Lung (tissue), 12 donors: ENCODE results near the gene ARRDC1. TPM values are rescaled to one million over a fixed set of nuclear protein-coding genes. Genes with fewer than 3 reads are reported as not detected.

ENCODE experiments used
- ATAC-seq: fragments of 200-7000 bp; cut with Tn5 transposase; one replicate; pipeline ENCODE4 v1.9.1; 2020; ENCODE audit warnings: moderate number of reproducible peaks; ENCODE audit not compliant: insufficient read depth, low FRiP score
- DNase-seq, 3 donors: peaks; one replicate each; pipeline ENCODE4 v3.0.0-alpha.2; 2013 to 2017
- H3K27ac ChIP-seq, 2 donors: one replicate each; pipeline ENCODE4 v1.5.1; 2013; ENCODE audit warnings: mild to moderate bottlenecking in 2 of 2, moderate library complexity in 2 of 2, control low read depth in 1 of 2, inconsistent platforms in 1 of 2, low read depth in 1 of 2, low read length in 1 of 2
- H3K27me3 ChIP-seq, 3 donors: one replicate each; pipeline ENCODE4 v1.5.1; 2013; ENCODE audit warnings: low read length in 2 of 3; ENCODE audit not compliant: control insufficient read depth in 3 of 3, insufficient read depth in 3 of 3
- H3K36me3 ChIP-seq, 4 donors: one replicate each; pipeline ENCODE4 v1.5.1; 2013; ENCODE audit warnings: low read length in 4 of 4, mild to moderate bottlenecking in 1 of 4, moderate library complexity in 1 of 4; ENCODE audit not compliant: control insufficient read depth in 4 of 4, insufficient read depth in 4 of 4
- H3K4me1 ChIP-seq, 5 donors: one replicate each; pipeline ENCODE4 v1.5.1; 2013; ENCODE audit warnings: low read length in 5 of 5, mild to moderate bottlenecking in 2 of 5, moderate library complexity in 1 of 5; ENCODE audit not compliant: control insufficient read depth in 5 of 5, insufficient read depth in 5 of 5
- H3K4me3 ChIP-seq: one replicate; pipeline ENCODE4 v1.5.1; 2013; ENCODE audit warnings: mild to moderate bottlenecking, control low read depth, moderate library complexity
- H3K9ac ChIP-seq, 2 donors: one replicate each; pipeline ENCODE4 v1.5.1; 2013; ENCODE audit warnings: low read length in 2 of 2, control low read depth in 1 of 2; ENCODE audit not compliant: insufficient read depth in 1 of 2
- H3K9me3 ChIP-seq, 4 donors: one replicate each; pipeline ENCODE4 v1.5.1; 2013; ENCODE audit warnings: low read length in 3 of 4, mild to moderate bottlenecking in 1 of 4, moderate library complexity in 1 of 4; ENCODE audit not compliant: control insufficient read depth in 4 of 4, insufficient read depth in 3 of 4
- WGBS, 2 donors: extraction: QIAGEN DNeasy Blood & Tissue Kit; methylation state at CpG; one replicate each; pipeline ENCODE4 v1.1.7; 2013; 5-methylcytosine and 5-hydroxymethylcytosine counted together
- polyA plus RNA-seq, 2 donors: library from polyadenylated mRNA; stranded (reverse); fragments of 200-250 nt; gene quantifications; one replicate each; pipeline ENCODE4 v1.2.1, GENCODE V29; 2013
- total RNA-seq, 2 donors: library from RNA; depleted of rRNA in 1 of 2; stranded (reverse); fragments of >200 nt in 1 of 2; gene quantifications; one replicate each; pipeline ENCODE4 v1.2.1, GENCODE V29; 2014 to 2021
- TF ChIP-seq, protein P1 (sequence below): IDR thresholded peaks from 2 replicates; pipeline ENCODE4 v1.5.1; 2012; ENCODE audit warnings: mild to moderate bottlenecking; ENCODE audit errors: control extremely low read depth, extremely low read depth
- donor health status: control.
- donor health status: control.
- donor health status: Bipolar disorder and iron deficiency.
- donor health status: healthy.
- donor health status: DM: yes; HTN: yes; CAD: no.

Gene ARRDC1
- total and polyA plus RNA-seq, 4 donors, result 57.4 to 137 (median 94.6) TPM

DNA sequence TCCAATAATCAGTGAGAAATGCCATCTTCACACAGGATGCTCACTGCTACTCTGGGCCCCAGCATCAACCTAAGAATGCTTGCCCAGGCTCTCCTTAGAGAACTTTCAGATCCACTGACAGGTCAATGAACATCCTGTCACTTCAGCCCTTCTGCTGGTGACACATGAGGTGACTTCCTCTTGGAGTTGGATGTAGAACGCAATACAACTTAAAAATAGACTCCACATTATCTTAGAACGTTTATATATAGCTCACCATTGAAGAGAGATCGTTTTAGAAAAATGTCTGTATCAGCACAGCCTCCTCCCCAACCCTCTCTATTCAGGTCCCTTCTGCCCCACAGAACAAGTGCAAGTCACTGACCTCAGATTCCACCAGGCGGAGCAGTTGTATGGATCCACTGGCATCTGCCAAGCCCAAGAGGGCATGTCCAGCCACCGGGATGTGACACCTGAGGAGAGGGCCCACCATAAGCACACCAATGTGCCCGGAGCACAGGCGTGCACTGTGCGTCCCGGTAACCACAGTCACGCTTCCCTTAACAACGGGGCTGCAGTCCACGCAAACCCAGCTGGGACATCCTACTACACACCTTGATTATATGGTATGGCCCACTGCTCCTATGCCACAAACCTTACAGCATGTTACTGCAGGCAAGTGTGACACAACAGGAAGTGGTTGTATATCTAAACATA lies 29.6 kb upstream of the ARRDC1 start:
- no peaks in the 10 kb centered on the region for H3K27me3 ChIP-seq
- H3K27ac ChIP-seq, result no peak overlapping the region
- ATAC-seq (no peak), DNase-seq (no peak)
- H3K4me1 ChIP-seq, result peaks cover 6 to 9% (median 9%) of the 10 kb centered on the region in 5 donors
- H3K9ac ChIP-seq, result no peak overlapping the region
- H3K36me3 ChIP-seq, result peaks cover 0 to 28% (median 21%) of the 10 kb centered on the region in 4 donors
- no peaks in the 10 kb centered on the region for H3K9me3 ChIP-seq
- no peak overlapping the region for H3K4me3 ChIP-seq
- TF ChIP-seq, protein P1, sequence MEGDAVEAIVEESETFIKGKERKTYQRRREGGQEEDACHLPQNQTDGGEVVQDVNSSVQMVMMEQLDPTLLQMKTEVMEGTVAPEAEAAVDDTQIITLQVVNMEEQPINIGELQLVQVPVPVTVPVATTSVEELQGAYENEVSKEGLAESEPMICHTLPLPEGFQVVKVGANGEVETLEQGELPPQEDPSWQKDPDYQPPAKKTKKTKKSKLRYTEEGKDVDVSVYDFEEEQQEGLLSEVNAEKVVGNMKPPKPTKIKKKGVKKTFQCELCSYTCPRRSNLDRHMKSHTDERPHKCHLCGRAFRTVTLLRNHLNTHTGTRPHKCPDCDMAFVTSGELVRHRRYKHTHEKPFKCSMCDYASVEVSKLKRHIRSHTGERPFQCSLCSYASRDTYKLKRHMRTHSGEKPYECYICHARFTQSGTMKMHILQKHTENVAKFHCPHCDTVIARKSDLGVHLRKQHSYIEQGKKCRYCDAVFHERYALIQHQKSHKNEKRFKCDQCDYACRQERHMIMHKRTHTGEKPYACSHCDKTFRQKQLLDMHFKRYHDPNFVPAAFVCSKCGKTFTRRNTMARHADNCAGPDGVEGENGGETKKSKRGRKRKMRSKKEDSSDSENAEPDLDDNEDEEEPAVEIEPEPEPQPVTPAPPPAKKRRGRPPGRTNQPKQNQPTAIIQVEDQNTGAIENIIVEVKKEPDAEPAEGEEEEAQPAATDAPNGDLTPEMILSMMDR, result no peak
- WGBS, 2 donors, result 76 to 78% methylated on average over 12 of the region's 12 CpGs

DNA sequence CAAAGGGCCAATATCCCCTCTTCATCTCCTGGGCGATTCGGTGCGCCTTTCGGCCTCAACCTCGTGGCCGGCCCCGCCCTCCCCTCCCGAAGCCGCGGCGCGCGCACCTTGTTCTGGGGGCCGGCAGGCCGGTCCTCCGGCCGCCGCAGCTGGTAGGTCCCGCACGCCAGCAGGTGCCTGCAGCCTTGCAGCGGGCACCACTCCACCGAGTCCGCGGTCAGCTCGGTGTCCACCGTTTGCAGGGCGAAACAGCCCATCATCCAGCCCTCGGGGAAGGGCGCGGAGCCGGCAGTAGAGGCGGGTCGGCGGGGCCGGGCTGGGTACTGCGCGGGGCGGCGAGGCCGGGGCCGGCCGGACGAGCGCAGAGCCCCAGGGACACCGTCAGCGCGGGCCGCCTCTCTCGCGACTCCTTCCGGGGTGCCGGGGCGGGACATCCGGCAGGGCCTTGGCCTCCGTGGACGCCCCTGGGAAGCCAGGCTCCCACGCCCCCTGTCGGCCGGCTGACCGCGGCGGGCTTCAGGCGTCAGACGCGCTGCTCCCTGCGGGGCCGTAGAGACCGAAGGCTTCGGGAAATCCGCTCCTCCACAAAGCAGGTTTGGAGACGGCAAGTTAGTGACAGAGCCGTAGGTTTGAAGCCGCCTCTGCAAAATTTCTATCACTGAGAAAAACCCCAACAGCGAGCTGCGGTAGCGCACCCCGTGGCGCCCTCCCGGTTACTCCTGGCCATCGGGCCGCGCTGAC lies 26.8 kb upstream of the ARRDC1 start, which contains the start of gene DPH7:
Gene DPH7, minus strand, starts transcription at position 408 of the 741 bp plus-strand sequence. Its CDS starts 148 bp downstream, at position 260.
- TF ChIP-seq, protein P1, result peak; percentile 93
- DNase-seq, result peak; percentile 92 to 95 (median 93)
- Histone ChIP-seq H3K27me3 (no peaks in the 10 kb centered on the region), H3K4me1 (peaks cover 6 to 9% (median 9%) of the 10 kb centered on the region in 5 donors), H3K9me3 (no peaks in the 10 kb centered on the region), H3K36me3 (peaks cover 0 to 37% (median 16%) of the 10 kb centered on the region in 4 donors), H3K9ac (peak within 1 kb of the TSS; percentile 46 to 67), H3K4me3 (peak within 1 kb of the TSS; percentile 97), H3K27ac (peak within 1 kb of the TSS; percentile 86 to 88)
- WGBS, 2 donors, result 3 to 5% methylated on average over 59 to 82 of the region's 82 CpGs
- peak; percentile 97 for ATAC-seq

DNA sequence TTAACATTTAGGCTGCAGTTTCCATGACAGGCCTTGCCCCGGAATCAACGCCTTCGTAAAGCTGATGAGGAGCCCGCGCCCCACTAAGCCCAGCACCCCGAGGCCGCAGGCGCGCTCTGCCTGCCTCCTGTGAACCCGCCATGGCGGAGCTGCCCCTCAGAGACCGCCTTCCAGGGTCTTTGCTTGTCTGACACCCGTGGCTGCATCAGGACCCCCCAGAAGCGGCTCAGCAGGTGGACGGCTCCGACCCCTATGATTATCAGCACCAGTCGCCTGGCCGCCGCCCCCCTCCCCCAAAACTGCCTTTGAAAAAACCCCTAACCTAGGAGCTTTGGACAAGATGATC lies 26.3 kb upstream of the ARRDC1 start:
- 46 to 60% methylated on average over 19 of the region's 19 CpGs for WGBS, 2 donors
- no peaks in the 10 kb centered on the region for H3K27me3 ChIP-seq
- ATAC-seq, result no peak
- H3K36me3 ChIP-seq, result peaks cover 0 to 37% (median 12%) of the 10 kb centered on the region in 4 donors
- no peak overlapping the region for H3K9ac ChIP-seq
- TF ChIP-seq, protein P1, result no peak
- peak overlapping the region; percentile 97 for H3K4me3 ChIP-seq
- H3K27ac ChIP-seq, result peak overlapping the region; percentile 56 to 58
- no peak for DNase-seq
- H3K9me3 ChIP-seq, result no peaks in the 10 kb centered on the region
- peaks cover 6 to 9% (median 9%) of the 10 kb centered on the region in 5 donors for H3K4me1 ChIP-seq
